NT2/D1 (cell line): ENCODE data around the gene CTRB2.

ENCODE experiments used
- DNase-seq: peaks from one replicate; pipeline ENCODE4 v3.0.0-alpha.2; 2011; ENCODE audit warnings: low read depth, low spot score
- H3K27me3 ChIP-seq: 2 replicates; pipeline ENCODE4 v1.6.0; 2011; ENCODE audit warnings: mild to moderate bottlenecking; ENCODE audit not compliant: insufficient read length, insufficient read depth
- H3K36me3 ChIP-seq: 2 replicates; pipeline ENCODE4 v1.6.1; 2011; ENCODE audit warnings: mild to moderate bottlenecking, low read length, mixed read lengths; ENCODE audit not compliant: insufficient read depth, insufficient read length
- H3K4me1 ChIP-seq: 2 replicates; pipeline ENCODE4 v1.5.1; 2011; ENCODE audit not compliant: insufficient read depth, insufficient read length
- H3K4me3 ChIP-seq: 2 replicates; pipeline ENCODE4 v1.5.1; 2011; ENCODE audit warnings: low read depth; ENCODE audit not compliant: insufficient read length
- H3K9ac ChIP-seq: 2 replicates; pipeline ENCODE4 v1.6.0; 2011; ENCODE audit warnings: low read depth; ENCODE audit not compliant: insufficient read length
- H3K9me3 ChIP-seq: 2 replicates; pipeline ENCODE4 v1.5.1; 2011; ENCODE audit warnings: mild to moderate bottlenecking, low read length; ENCODE audit not compliant: insufficient read depth
- SUZ12 ChIP-seq: IDR thresholded peaks from 2 replicates; pipeline ENCODE4 v1.6.1; 2011; ENCODE audit not compliant: insufficient read length, insufficient read depth; ENCODE audit errors: extremely low read depth
- YY1 ChIP-seq: IDR thresholded peaks from 2 replicates; pipeline ENCODE4 v1.6.1; 2011; ENCODE audit not compliant: insufficient read length, insufficient read depth
- ZNF274 ChIP-seq: IDR thresholded peaks from 2 replicates; pipeline ENCODE4 v1.6.1; 2011; ENCODE audit warnings: mild to moderate bottlenecking, low read depth, low read length

The CTRB2 gene

GRCh38 chr16:75204410-75204758 lies 2.6 kb downstream of the CTRB2 start:
- DNase-seq: no peak
- Histone ChIP-seq H3K4me3 (no peak overlapping the region), H3K9me3 (no peaks in the 10 kb centered on the region), H3K9ac (no peak overlapping the region), H3K36me3 (no peaks in the 10 kb centered on the region), H3K4me1 (peaks cover 10% of the 10 kb centered on the region), H3K27me3 (no peaks in the 10 kb centered on the region)
- TF ChIP-seq YY1 (no peak), ZNF274 (no peak), SUZ12 (no peak)

- Histone ChIP-seq H3K4me3 (no peak overlapping the region), H3K4me1 (peaks cover 10% of the 10 kb centered on the region), H3K36me3 (no peaks in the 10 kb centered on the region), H3K9ac (no peak overlapping the region), H3K27me3 (no peaks in the 10 kb centered on the region), H3K9me3 (no peaks in the 10 kb centered on the region)
- no peak for TF ChIP-seq SUZ12
- TF ChIP-seq ZNF274: no peak
- TF ChIP-seq YY1: no peak
- no peak for DNase-seq
These were observed 3.1 kb downstream of the CTRB2 start for GRCh38 chr16:75203667-75204409.

- no peak for DNase-seq
- Histone ChIP-seq H3K9ac (no peak overlapping the region), H3K4me1 (peaks cover 10% of the 10 kb centered on the region), H3K4me3 (no peak overlapping the region), H3K36me3 (no peaks in the 10 kb centered on the region), H3K27me3 (no peaks in the 10 kb centered on the region), H3K9me3 (no peaks in the 10 kb centered on the region)
- TF ChIP-seq YY1: no peak
- TF ChIP-seq SUZ12: no peak
- no peak for TF ChIP-seq ZNF274
These were observed 3.9 kb downstream of the CTRB2 start for GRCh38 chr16:75203096-75203495.

- no peaks in the 10 kb centered on the region for H3K9me3 ChIP-seq
- no peak overlapping the region for H3K4me3 ChIP-seq
- H3K27me3 ChIP-seq: no peaks in the 10 kb centered on the region
- peaks cover 7% of the 10 kb centered on the region for H3K4me1 ChIP-seq
- H3K36me3 ChIP-seq: no peaks in the 10 kb centered on the region
- H3K9ac ChIP-seq: no peak overlapping the region
- no peak for DNase-seq
- TF ChIP-seq ZNF274 (no peak), YY1 (no peak), SUZ12 (no peak)
These were observed 4.8 kb downstream of the CTRB2 start for GRCh38 chr16:75202069-75202590.

GRCh38 chr16:75198135-75198600 lies 8.8 kb downstream of the CTRB2 start:
- Histone ChIP-seq H3K27me3 (no peaks in the 10 kb centered on the region), H3K4me3 (no peak overlapping the region), H3K9ac (no peak overlapping the region), H3K9me3 (peaks cover 7% of the 10 kb centered on the region; the same call in 1 of the 2 replicates), H3K4me1 (peaks cover 2% of the 10 kb centered on the region), H3K36me3 (no peaks in the 10 kb centered on the region)
- DNase-seq: no peak
- no peak for TF ChIP-seq YY1
- TF ChIP-seq SUZ12: no peak
- no peak for TF ChIP-seq ZNF274

- Histone ChIP-seq H3K9me3 (peaks cover 7% of the 10 kb centered on the region; the same call in 1 of the 2 replicates), H3K36me3 (no peaks in the 10 kb centered on the region), H3K27me3 (no peaks in the 10 kb centered on the region), H3K4me3 (no peak overlapping the region), H3K9ac (no peak overlapping the region), H3K4me1 (peaks cover 2% of the 10 kb centered on the region)
- DNase-seq: no peak
- TF ChIP-seq SUZ12 (no peak), ZNF274 (no peak), YY1 (no peak)
These were observed 9.3 kb downstream of the CTRB2 start for GRCh38 chr16:75197522-75198134.

GRCh38 chr16:75196836-75197235 lies 10.1 kb downstream of the CTRB2 start:
- peaks cover 7% of the 10 kb centered on the region; the same call in 1 of the 2 replicates for H3K9me3 ChIP-seq
- no peak for DNase-seq
- H3K36me3 ChIP-seq: no peaks in the 10 kb centered on the region
- H3K9ac ChIP-seq: no peak overlapping the region
- peaks cover 2% of the 10 kb centered on the region for H3K4me1 ChIP-seq
- H3K27me3 ChIP-seq: no peaks in the 10 kb centered on the region
- H3K4me3 ChIP-seq: no peak overlapping the region
- no peak for TF ChIP-seq YY1
- no peak for TF ChIP-seq ZNF274
- no peak for TF ChIP-seq SUZ12
